HPDE6-E6E7 (cell line): ENCODE data around the gene PLXNA2.

Experiments used
- DNase-seq: peaks from one replicate; pipeline ENCODE4 v3.0.0; 2011; ENCODE audit warnings: missing footprints; ENCODE audit errors: extremely low spot score

PLXNA2 gene

GRCh38 chr1:208225954-208226937, 17.9 kb downstream of the PLXNA2 start:
- no peak for DNase-seq

GRCh38 chr1:208224192-208224713, 19.9 kb downstream of the PLXNA2 start:
- no peak for DNase-seq

GRCh38 chr1:208223136-208223535, 21.0 kb downstream of the PLXNA2 start:
- DNase-seq: no peak

- no peak for DNase-seq
Observed at GRCh38 chr1:208222376-208223126, 21.6 kb downstream of the PLXNA2 start.

- DNase-seq: no peak
Observed at GRCh38 chr1:208221291-208221622, 22.9 kb downstream of the PLXNA2 start.

- peak; percentile 85 for DNase-seq
Observed at GRCh38 chr1:208219659-208220282, 24.4 kb downstream of the PLXNA2 start.

- DNase-seq: peak; percentile 80
Observed at GRCh38 chr1:208219098-208219658, 25.0 kb downstream of the PLXNA2 start.

- DNase-seq: no peak
Observed at GRCh38 chr1:208218237-208219097, 25.7 kb downstream of the PLXNA2 start.

GRCh38 chr1:208217781-208218180, 26.4 kb downstream of the PLXNA2 start:
- DNase-seq: no peak

- DNase-seq: no peak
Observed at GRCh38 chr1:208216806-208217205, 27.4 kb downstream of the PLXNA2 start.

GRCh38 chr1:208216062-208216461, 28.1 kb downstream of the PLXNA2 start:
- no peak for DNase-seq

- no peak for DNase-seq
Observed at GRCh38 chr1:208215393-208215792, 28.8 kb downstream of the PLXNA2 start.

- no peak for DNase-seq
Observed at GRCh38 chr1:208213786-208214185, 30.4 kb downstream of the PLXNA2 start.

GRCh38 chr1:208212893-208213292, 31.3 kb downstream of the PLXNA2 start:
- DNase-seq: no peak

- no peak for DNase-seq
Observed at GRCh38 chr1:208211921-208212843, 32.0 kb downstream of the PLXNA2 start.

- no peak for DNase-seq
Observed at GRCh38 chr1:208209896-208210589, 34.1 kb downstream of the PLXNA2 start.

- no peak for DNase-seq
Observed at GRCh38 chr1:208209286-208209685, 34.9 kb downstream of the PLXNA2 start.

GRCh38 chr1:208208132-208208487, 36.1 kb downstream of the PLXNA2 start:
- DNase-seq: no peak
